SU-DHL-6 (cell line): Measurements from ENCODE around the gene TAF10.
A peak's percentile ranks its signal among the peaks of the same experiment; 100 is the strongest.

Experiments
- H2AFZ ChIP-seq: fragments of 200-600 bp; sonication (generic); 2 replicates; pipeline ENCODE4 v1.6.1; 2014; ENCODE audit warnings: low read depth, mild to moderate bottlenecking, moderate library complexity, mixed read lengths, antibody characterized with exemption, low read length; ENCODE audit not compliant: severe bottlenecking
- H3F3A ChIP-seq: fragments of 200-600 bp; shearing (Covaris generic); 2 replicates; pipeline ENCODE4 v1.6.0; 2016; ENCODE audit warnings: antibody characterized with exemption, mild to moderate bottlenecking; ENCODE audit not compliant: insufficient read depth
- H3K27ac ChIP-seq: fragments of 200-600 bp; sonication (generic); 2 replicates; pipeline ENCODE4 v1.5.1; 2016; ENCODE audit warnings: low read depth, mild to moderate bottlenecking, low read length, moderate library complexity, mixed read lengths
- H3K27me3 ChIP-seq: fragments of 200-600 bp; sonication (generic), shearing (Covaris generic); 2 replicates; pipeline ENCODE4 v1.6.0; 2014; ENCODE audit warnings: mild to moderate bottlenecking, low read length
- H3K36me3 ChIP-seq: fragments of 200-600 bp; sonication (generic); 2 replicates; pipeline ENCODE4 v1.6.1; 2014; ENCODE audit warnings: mild to moderate bottlenecking, low read length, mixed read lengths
- H3K4me2 ChIP-seq: fragments of 300-600, 200-600 bp; shearing (Covaris generic), sonication (generic); 2 replicates; pipeline ENCODE4 v1.6.0; 2014; ENCODE audit warnings: low read length, low read depth, mild to moderate bottlenecking; ENCODE audit not compliant: poor library complexity, severe bottlenecking
- H3K4me3 ChIP-seq: fragments of 200-600 bp; sonication (generic); 2 replicates; pipeline ENCODE4 v1.5.1; 2014; ENCODE audit warnings: antibody characterized with exemption, low read length, mild to moderate bottlenecking, mixed read lengths; ENCODE audit not compliant: insufficient read depth, poor library complexity, severe bottlenecking
- H3K79me2 ChIP-seq: fragments of 200-600 bp; sonication (generic); 2 replicates; pipeline ENCODE4 v1.6.1; 2014; ENCODE audit warnings: mild to moderate bottlenecking, low read length, moderate library complexity; ENCODE audit not compliant: insufficient read depth
- H3K9ac ChIP-seq: fragments of 200-600 bp; sonication (generic); 2 replicates; pipeline ENCODE4 v1.7.0; 2014; ENCODE audit warnings: mild to moderate bottlenecking, low read length
- H3K9me2 ChIP-seq: fragments of 200-600 bp; sonication (generic); replicated peaks from 2 replicates; pipeline ENCODE4 v1.6.1; 2014; ENCODE audit warnings: low read length; ENCODE audit not compliant: insufficient read depth
- H3K9me3 ChIP-seq: fragments of 200-600 bp; sonication (generic); 2 replicates; pipeline ENCODE4 v1.6.1; 2014; ENCODE audit warnings: low read length, mixed read lengths; ENCODE audit not compliant: insufficient read depth
- H4K20me1 ChIP-seq: fragments of 200-600 bp; sonication (generic); 2 replicates; pipeline ENCODE4 v1.6.1; 2014; ENCODE audit warnings: low read depth, mild to moderate bottlenecking, antibody characterized with exemption, low read length, moderate library complexity, mixed read lengths
- CTCF ChIP-seq: fragments of 200-600 bp; sonication (generic); IDR thresholded peaks from one replicate; pipeline ENCODE4 v1.5.1; 2017; ENCODE audit warnings: antibody characterized with exemption, mild to moderate bottlenecking, low read length, moderate library complexity; ENCODE audit not compliant: insufficient read depth, poor library complexity, severe bottlenecking
- EZH2phosphoT487 ChIP-seq: fragments of 200-600 bp; sonication (generic), shearing (Covaris generic); conservative IDR thresholded peaks from 2 replicates; pipeline ENCODE4 v1.6.1; 2018; ENCODE audit warnings: mild to moderate bottlenecking, antibody characterized with exemption, low read length, moderate library complexity, mixed read lengths

TAF10 gene

GRCh38 chr11:6604790-6605189 is 7.2 kb downstream of the TAF10 start:
- no peaks in the 10 kb centered on the region for H3K9me3 ChIP-seq
- peak overlapping the region; percentile 93 for H3K4me3 ChIP-seq
- peaks cover 13% of the 10 kb centered on the region; the same call in 1 of the 2 replicates for H3F3A ChIP-seq
- no peaks in the 10 kb centered on the region for H3K9me2 ChIP-seq
- H3K27me3 ChIP-seq: no peaks in the 10 kb centered on the region
- H3K27ac ChIP-seq: peak overlapping the region; percentile 46
- TF ChIP-seq CTCF: no peak
- no peak for TF ChIP-seq EZH2phosphoT487
- H4K20me1 ChIP-seq: no peaks in the 10 kb centered on the region
- 0 out of 2 replicates have a peak, but pooled peaks cover 2% of the 10 kb centered on the region for H3K36me3 ChIP-seq
- peak overlapping the region; percentile 87 for H3K9ac ChIP-seq
- H2AFZ ChIP-seq: no peak overlapping the region
- H3K4me2 ChIP-seq: peak overlapping the region; percentile 75
- peaks cover 58% of the 10 kb centered on the region for H3K79me2 ChIP-seq

GRCh38 chr11:6604081-6604626 is 7.9 kb downstream of the TAF10 start:
- TF ChIP-seq CTCF: peak; percentile 18
- no peak for TF ChIP-seq EZH2phosphoT487
- H3K27me3 ChIP-seq: no peaks in the 10 kb centered on the region
- peak overlapping the region; percentile 46 for H3K27ac ChIP-seq
- peaks cover 13% of the 10 kb centered on the region; the same call in 1 of the 2 replicates for H3F3A ChIP-seq
- peaks cover 64% of the 10 kb centered on the region for H3K79me2 ChIP-seq
- no peaks in the 10 kb centered on the region for H4K20me1 ChIP-seq
- peak overlapping the region; percentile 75 for H3K4me2 ChIP-seq
- H2AFZ ChIP-seq: peak overlapping the region; percentile 86
- H3K4me3 ChIP-seq: peak overlapping the region; percentile 93
- H3K9ac ChIP-seq: peak overlapping the region; percentile 87
- peaks cover 8% of the 10 kb centered on the region; the same call in 1 of the 2 replicates for H3K36me3 ChIP-seq
- H3K9me2 ChIP-seq: no peaks in the 10 kb centered on the region
- no peaks in the 10 kb centered on the region for H3K9me3 ChIP-seq

- Histone ChIP-seq H4K20me1 (no peaks in the 10 kb centered on the region; the same call in 1 of the 2 replicates), H2AFZ (peak within 1 kb of the TSS; percentile 86), H3K79me2 (peaks cover 68% of the 10 kb centered on the region)
Observed at GRCh38 chr11:6603287-6604080, 8.5 kb downstream of the TAF10 start, which contains the start of the genes ILK and RRP8. Gene ILK, plus strand, starts transcription at chr11:6603774. Its CDS starts 498 bp downstream, at chr11:6604272. Gene RRP8, minus strand, starts transcription at chr11:6603616. Its CDS starts 114 bp downstream, at chr11:6603502.

More at GRCh38 chr11:6603287-6604080, 8.5 kb downstream of the TAF10 start, which contains the start of the genes ILK and RRP8:
- peaks cover 13% of the 10 kb centered on the region; the same call in 1 of the 2 replicates for H3F3A ChIP-seq
- peak within 1 kb of the TSS; percentile 46 for H3K27ac ChIP-seq
- H3K4me2 ChIP-seq: peak within 1 kb of the TSS; percentile 75
- no peaks in the 10 kb centered on the region for H3K9me2 ChIP-seq
- no peak for TF ChIP-seq EZH2phosphoT487
- TF ChIP-seq CTCF: no peak
- H3K4me3 ChIP-seq: peak within 1 kb of the TSS; percentile 93
- H3K36me3 ChIP-seq: peaks cover 10% of the 10 kb centered on the region; the same call in 1 of the 2 replicates
- no peaks in the 10 kb centered on the region for H3K27me3 ChIP-seq
- H3K9me3 ChIP-seq: no peaks in the 10 kb centered on the region
- H3K9ac ChIP-seq: peak within 1 kb of the TSS; percentile 87
